Esophagus muscularis mucosa (tissue), 4 donors: ENCODE measurements around the gene ZMIZ1. TPM values are rescaled to one million over a fixed set of nuclear protein-coding genes. Genes with fewer than 3 reads are reported as not detected.

Source experiments
- DNase-seq: peaks from one replicate; pipeline ENCODE4 v3.0.0-alpha.2; 2017; ENCODE audit errors: extremely low spot score
- H3K27ac ChIP-seq, 4 donors: fragments of 200-600 bp; sonication (generic); replicated peaks in 1 of 4; 1 replicate in 3 of 4; 2 replicates in 1 of 4; pipeline ENCODE4 v1.5.1; 2016 to 2019; ENCODE audit warnings: mild to moderate bottlenecking in 1 of 4
- H3K27me3 ChIP-seq, 4 donors: fragments of 200-600 bp; sonication (generic); one replicate each; pipeline versions ENCODE4 v1.5.1 to v1.6.0; 2016 to 2019
- H3K36me3 ChIP-seq, 4 donors: fragments of 200-600 bp; sonication (generic); one replicate each; pipeline ENCODE4 v1.5.1; 2016 to 2019
- H3K4me1 ChIP-seq, 4 donors: fragments of 200-600 bp; sonication (generic); one replicate each; pipeline ENCODE4 v1.5.1; 2016 to 2019
- H3K4me3 ChIP-seq, 4 donors: fragments of 200-600 bp; sonication (generic); 1 replicate in 2 of 4; 2 replicates in 2 of 4; pipeline ENCODE4 v1.5.1; 2016 to 2019; ENCODE audit warnings: mild to moderate bottlenecking in 4 of 4, moderate library complexity in 1 of 4
- H3K9me3 ChIP-seq, 4 donors: fragments of 200-600 bp; sonication (generic); 1 replicate in 3 of 4; 2 replicates in 1 of 4; pipeline ENCODE4 v1.5.1; 2016 to 2019
- CTCF ChIP-seq, 3 experiments: fragments of 200-600 bp in 2 of 3; fragments of 450-650 bp in 1 of 3; sonication (generic) in 2 of 3; IDR thresholded peaks; one replicate each; pipeline ENCODE4 v1.5.1; 2017 to 2019; ENCODE audit warnings: antibody characterized with exemption in 3 of 3, mild to moderate bottlenecking in 2 of 3, moderate library complexity in 1 of 3
- EP300 ChIP-seq: sonication (generic); formaldehyde crosslinking; IDR thresholded peaks from one replicate; pipeline ENCODE4 v1.6.1; 2017; ENCODE audit warnings: antibody characterized with exemption
- POLR2A ChIP-seq: fragments of 450-650 bp; IDR thresholded peaks from one replicate; pipeline ENCODE4 v1.6.1; 2017; ENCODE audit warnings: antibody characterized with exemption, moderate library complexity, mild to moderate bottlenecking, low read depth
- POLR2AphosphoS5 ChIP-seq, 2 donors: sonication (generic); formaldehyde crosslinking; IDR thresholded peaks; one replicate each; pipeline ENCODE4 v1.6.1; 2017; ENCODE audit warnings: antibody characterized with exemption in 2 of 2
- WGBS: methylation state at CpG from one replicate; pipeline ENCODE4 v1.1.5; 2018; 5-methylcytosine and 5-hydroxymethylcytosine counted together
- intact Hi-C: fragments of 100-400 bp; cut with DNase I; formaldehyde crosslinking; loops from one replicate; pipeline ENCODE4 v1.15.1; 2023
- total RNA-seq, 4 donors: library from RNA; depleted of rRNA; stranded (reverse); fragments of >200 nt; gene quantifications; one replicate each; pipeline versions ENCODE4 v1.1.0 to v1.2.1, GENCODE V29; 2016

ZMIZ1 gene
- total RNA-seq, 4 donors from 2014 or later: 48.7 to 87.2 (median 66.0) TPM

- no peak overlapping the region for H3K4me3 ChIP-seq
- H3K27ac ChIP-seq: no peak overlapping the region
- no peaks in the 10 kb centered on the region for H3K4me1 ChIP-seq
- intact Hi-C loops: no loop called here
- H3K27me3 ChIP-seq: no peaks in the 10 kb centered on the region
- no peak for DNase-seq
- H3K36me3 ChIP-seq: no peaks in the 10 kb centered on the region
- TF ChIP-seq CTCF (IDR thresholded peaks at IDR 0.05) (no peak), POLR2AphosphoS5 (IDR thresholded peaks at IDR 0.05) (no peak), EP300 (no peak), POLR2A (no peak)
- WGBS: 78% methylated on average over 5 of the region's 5 CpGs
- no peaks in the 10 kb centered on the region for H3K9me3 ChIP-seq
Observed at GRCh38 chr10:79038841-79039201, 29.9 kb upstream of the ZMIZ1 start.

GRCh38 chr10:79042639-79043411 is 25.9 kb upstream of the ZMIZ1 start:
- H3K4me1 ChIP-seq: peaks cover 2 to 3% (median 3%) of the 10 kb centered on the region in 4 donors
- no peaks in the 10 kb centered on the region for H3K27me3 ChIP-seq
- TF ChIP-seq EP300 (no peak), POLR2AphosphoS5 (IDR thresholded peaks at IDR 0.05) (no peak), CTCF (IDR thresholded peaks at IDR 0.05) (no peak), POLR2A (no peak)
- no peak for DNase-seq
- intact Hi-C loops: no loop called here
- no peak overlapping the region for H3K27ac ChIP-seq
- no peaks in the 10 kb centered on the region for H3K9me3 ChIP-seq
- H3K36me3 ChIP-seq: no peaks in the 10 kb centered on the region
- no peak overlapping the region for H3K4me3 ChIP-seq
- WGBS: 98% methylated on average over 3 of the region's 3 CpGs

GRCh38 chr10:79044036-79044632 is 24.6 kb upstream of the ZMIZ1 start:
- WGBS: 98% methylated on average over 5 of the region's 5 CpGs
- no peak overlapping the region for H3K27ac ChIP-seq
- intact Hi-C loops: no loop called here
- H3K36me3 ChIP-seq: no peaks in the 10 kb centered on the region
- no peak for DNase-seq
- H3K9me3 ChIP-seq: no peaks in the 10 kb centered on the region
- TF ChIP-seq POLR2AphosphoS5 (IDR thresholded peaks at IDR 0.05) (no peak), CTCF (IDR thresholded peaks at IDR 0.05) (no peak), EP300 (no peak), POLR2A (no peak)
- H3K4me1 ChIP-seq: peaks cover 11 to 15% (median 14%) of the 10 kb centered on the region in 4 donors
- no peaks in the 10 kb centered on the region for H3K27me3 ChIP-seq
- no peak overlapping the region for H3K4me3 ChIP-seq

GRCh38 chr10:79044846-79045245 is 23.9 kb upstream of the ZMIZ1 start:
- intact Hi-C loops: no loop called here
- DNase-seq: no peak
- WGBS: 91% methylated on average over 3 of the region's 4 CpGs
- Histone ChIP-seq H3K4me3 (no peak overlapping the region), H3K4me1 (peaks cover 11 to 16% (median 14%) of the 10 kb centered on the region in 4 donors), H3K36me3 (no peaks in the 10 kb centered on the region), H3K27me3 (no peaks in the 10 kb centered on the region), H3K9me3 (no peaks in the 10 kb centered on the region), H3K27ac (no peak overlapping the region)
- no peak for TF ChIP-seq POLR2A
- TF ChIP-seq CTCF (IDR thresholded peaks at IDR 0.05): no peak
- TF ChIP-seq POLR2AphosphoS5 (IDR thresholded peaks at IDR 0.05): no peak
- no peak for TF ChIP-seq EP300
